MM.1S (cell line): ENCODE results near the gene POLR3E.

Experiments
- DNase-seq: peaks from one replicate; pipeline ENCODE4 v3.0.0-alpha.2; 2015
- H2AFZ ChIP-seq: fragments of 300-600 bp; sonication (generic); 2 replicates; pipeline ENCODE4 v1.6.0; 2016; ENCODE audit warnings: antibody characterized with exemption, low read length
- H3F3A ChIP-seq: fragments of 300-600 bp; sonication (generic); 2 replicates; pipeline ENCODE4 v1.6.1; 2016; ENCODE audit warnings: mild to moderate bottlenecking, antibody characterized with exemption, low read length, moderate library complexity, mixed read lengths; ENCODE audit not compliant: insufficient read depth
- H3K27ac ChIP-seq: fragments of 300-600 bp; sonication (generic); 2 replicates; pipeline ENCODE4 v1.5.1; 2016; ENCODE audit warnings: mild to moderate bottlenecking, low read length
- H3K27me3 ChIP-seq: fragments of 300-600 bp; sonication (generic); replicated peaks from 2 replicates; pipeline ENCODE4 v1.6.0; 2016; ENCODE audit warnings: low read length; ENCODE audit not compliant: insufficient read depth
- H3K36me3 ChIP-seq: fragments of 300-600 bp; sonication (generic); replicated peaks from 2 replicates; pipeline ENCODE4 v1.6.1; 2016; ENCODE audit warnings: mild to moderate bottlenecking, low read length, mixed read lengths; ENCODE audit not compliant: insufficient read depth
- H3K4me1 ChIP-seq: fragments of 300-600 bp; sonication (generic); 2 replicates; pipeline ENCODE4 v1.6.1; 2016; ENCODE audit warnings: low read length, mixed read lengths
- H3K4me2 ChIP-seq: fragments of 300-600 bp; sonication (generic); 2 replicates; pipeline ENCODE4 v1.6.0; 2016; ENCODE audit warnings: low read depth, low read length
- H3K4me3 ChIP-seq: fragments of 300-600 bp; sonication (generic); 2 replicates; pipeline ENCODE4 v1.5.1; 2016; ENCODE audit warnings: low read length, mixed read lengths
- H3K79me2 ChIP-seq: fragments of 300-600 bp; sonication (generic); 2 replicates; pipeline ENCODE4 v1.6.1; 2016; ENCODE audit warnings: mixed run types, low read length, mixed read lengths
- H3K9ac ChIP-seq: fragments of 300-600 bp; sonication (generic); 2 replicates; pipeline ENCODE4 v1.6.1; 2016; ENCODE audit warnings: low read length, mixed read lengths
- H3K9me2 ChIP-seq: fragments of 300-600 bp; sonication (generic); replicated peaks from 2 replicates; pipeline ENCODE4 v1.6.1; 2016; ENCODE audit warnings: mild to moderate bottlenecking, low read length, mixed read lengths; ENCODE audit not compliant: insufficient read depth
- H3K9me3 ChIP-seq: fragments of 300-600 bp; sonication (generic); replicated peaks from 2 replicates; pipeline ENCODE4 v1.6.1; 2016; ENCODE audit warnings: mild to moderate bottlenecking, low read length, mixed read lengths; ENCODE audit not compliant: insufficient read depth
- H4K20me1 ChIP-seq: fragments of 300-600 bp; sonication (generic); 2 replicates; pipeline ENCODE4 v1.6.1; 2016; ENCODE audit warnings: mild to moderate bottlenecking, low read length, moderate library complexity, mixed read lengths; ENCODE audit not compliant: insufficient read depth
- EZH2 ChIP-seq: fragments of 300-600 bp; sonication (generic); optimal IDR thresholded peaks from 2 replicates; pipeline ENCODE3; 2017; ENCODE audit warnings: low read depth, mild to moderate bottlenecking, antibody characterized with exemption, low read length, mixed read lengths
- EZH2phosphoT487 ChIP-seq: fragments of 300-600 bp; sonication (generic); IDR thresholded peaks from 2 replicates; pipeline ENCODE4 v1.6.1; 2018; ENCODE audit warnings: antibody characterized with exemption, low read length
- TF ChIP-seq, protein P1 (sequence below): fragments of 300-600 bp; sonication (generic); IDR thresholded peaks from 2 replicates; pipeline ENCODE4 v1.5.1; 2016; ENCODE audit warnings: antibody characterized with exemption, low read length, mixed read lengths

Gene POLR3E

DNA sequence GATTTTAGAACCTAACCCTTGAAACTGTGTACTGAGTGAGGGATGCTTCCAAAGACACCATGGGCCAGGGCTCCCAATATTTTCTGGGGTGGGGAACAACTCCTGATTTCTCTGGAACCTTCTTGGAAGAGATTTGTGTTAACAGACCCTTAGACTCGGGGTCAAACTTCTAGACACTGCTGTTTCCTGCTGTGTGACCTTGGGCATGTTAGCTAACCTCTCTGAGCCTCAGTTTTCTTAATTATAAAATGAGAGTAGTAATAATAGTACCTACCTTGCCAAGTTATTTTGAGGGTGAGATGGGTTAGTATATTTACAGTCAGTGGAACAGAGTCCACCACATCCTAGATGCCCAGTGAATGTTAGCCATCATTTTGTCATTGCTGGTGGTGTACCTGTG, 18.8 kb downstream of the POLR3E start:
- no peak for DNase-seq
- TF ChIP-seq, protein P1, sequence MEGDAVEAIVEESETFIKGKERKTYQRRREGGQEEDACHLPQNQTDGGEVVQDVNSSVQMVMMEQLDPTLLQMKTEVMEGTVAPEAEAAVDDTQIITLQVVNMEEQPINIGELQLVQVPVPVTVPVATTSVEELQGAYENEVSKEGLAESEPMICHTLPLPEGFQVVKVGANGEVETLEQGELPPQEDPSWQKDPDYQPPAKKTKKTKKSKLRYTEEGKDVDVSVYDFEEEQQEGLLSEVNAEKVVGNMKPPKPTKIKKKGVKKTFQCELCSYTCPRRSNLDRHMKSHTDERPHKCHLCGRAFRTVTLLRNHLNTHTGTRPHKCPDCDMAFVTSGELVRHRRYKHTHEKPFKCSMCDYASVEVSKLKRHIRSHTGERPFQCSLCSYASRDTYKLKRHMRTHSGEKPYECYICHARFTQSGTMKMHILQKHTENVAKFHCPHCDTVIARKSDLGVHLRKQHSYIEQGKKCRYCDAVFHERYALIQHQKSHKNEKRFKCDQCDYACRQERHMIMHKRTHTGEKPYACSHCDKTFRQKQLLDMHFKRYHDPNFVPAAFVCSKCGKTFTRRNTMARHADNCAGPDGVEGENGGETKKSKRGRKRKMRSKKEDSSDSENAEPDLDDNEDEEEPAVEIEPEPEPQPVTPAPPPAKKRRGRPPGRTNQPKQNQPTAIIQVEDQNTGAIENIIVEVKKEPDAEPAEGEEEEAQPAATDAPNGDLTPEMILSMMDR, result no peak
- TF ChIP-seq EZH2, result no peak
- TF ChIP-seq EZH2phosphoT487, result no peak
- Histone ChIP-seq H3K36me3 (peaks cover 6% of the 10 kb centered on the region; the same call in 1 of the 2 replicates), H3K4me2 (no peak overlapping the region), H4K20me1 (no peaks in the 10 kb centered on the region), H3K27me3 (no peaks in the 10 kb centered on the region), H2AFZ (no peak overlapping the region), H3K9ac (no peak overlapping the region), H3K9me3 (no peaks in the 10 kb centered on the region), H3K9me2 (no peaks in the 10 kb centered on the region), H3K4me1 (no peaks in the 10 kb centered on the region), H3K27ac (no peak overlapping the region), H3F3A (no peaks in the 10 kb centered on the region), H3K4me3 (no peak overlapping the region), H3K79me2 (peaks cover 9% of the 10 kb centered on the region)

DNA sequence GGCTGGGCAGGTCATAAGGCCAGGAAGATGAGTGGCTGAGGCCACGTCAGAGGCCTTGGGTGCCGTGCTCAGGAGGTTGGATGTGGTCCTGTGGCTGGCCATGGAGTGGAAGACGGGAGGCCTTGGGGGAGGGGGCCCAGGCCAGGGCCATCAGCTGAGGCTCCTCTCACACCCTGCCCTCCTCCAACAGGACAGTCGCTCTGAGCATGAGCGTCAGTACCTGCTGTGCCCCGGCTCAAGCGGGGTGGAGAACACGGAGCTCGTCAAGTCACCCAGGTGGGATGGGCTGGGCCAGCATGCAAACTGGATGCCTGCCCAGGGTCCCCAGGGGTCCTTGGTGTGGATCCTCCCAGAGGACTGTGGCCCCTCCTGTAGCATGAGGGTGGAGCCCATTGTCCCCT, 19.2 kb downstream of the POLR3E start:
- no peak for DNase-seq
- peaks cover 6% of the 10 kb centered on the region; the same call in 1 of the 2 replicates for H3K36me3 ChIP-seq
- H3K27ac ChIP-seq, result no peak overlapping the region
- H3K9ac ChIP-seq, result no peak overlapping the region
- H2AFZ ChIP-seq, result no peak overlapping the region
- H4K20me1 ChIP-seq, result no peaks in the 10 kb centered on the region
- H3K4me1 ChIP-seq, result no peaks in the 10 kb centered on the region
- no peaks in the 10 kb centered on the region for H3K9me2 ChIP-seq
- no peaks in the 10 kb centered on the region for H3F3A ChIP-seq
- TF ChIP-seq EZH2phosphoT487 (no peak), EZH2 (no peak)
- TF ChIP-seq, protein P1, result no peak
- no peaks in the 10 kb centered on the region for H3K27me3 ChIP-seq
- peaks cover 13% of the 10 kb centered on the region for H3K79me2 ChIP-seq
- H3K9me3 ChIP-seq, result no peaks in the 10 kb centered on the region
- no peak overlapping the region for H3K4me2 ChIP-seq
- H3K4me3 ChIP-seq, result no peak overlapping the region

DNA sequence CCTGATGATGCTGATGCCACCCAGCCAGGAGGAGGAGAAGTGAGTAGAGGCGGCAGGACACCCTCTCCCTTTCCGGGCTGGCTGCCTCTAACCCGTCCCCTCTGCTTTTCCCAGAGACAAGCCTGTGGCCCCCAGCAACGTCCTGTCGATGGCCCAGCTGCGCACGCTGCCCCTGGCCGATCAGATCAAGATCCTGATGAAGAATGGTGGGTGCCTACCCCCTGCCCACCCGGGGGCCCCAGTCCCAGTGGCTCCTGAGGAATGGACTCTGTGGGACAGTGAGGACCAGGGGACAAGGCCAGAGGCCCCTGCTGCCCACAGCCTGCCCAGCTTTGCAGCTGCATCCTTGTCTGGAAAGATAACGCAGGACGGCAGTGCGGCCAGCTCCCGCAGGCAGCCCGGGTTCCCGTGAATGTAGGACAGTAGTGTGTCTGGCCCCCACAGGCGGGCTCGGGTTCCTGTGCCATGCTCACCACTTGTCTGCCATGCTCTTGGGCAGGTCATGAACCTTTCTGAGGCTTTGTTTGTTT, 19.9 kb downstream of the POLR3E start:
- no peak for DNase-seq
- Histone ChIP-seq H3K9me2 (no peaks in the 10 kb centered on the region), H3K27ac (no peak overlapping the region), H3K79me2 (peaks cover 14% of the 10 kb centered on the region), H3K27me3 (no peaks in the 10 kb centered on the region), H3K4me2 (no peak overlapping the region), H3K9ac (no peak overlapping the region), H3F3A (no peaks in the 10 kb centered on the region), H4K20me1 (no peaks in the 10 kb centered on the region), H3K9me3 (no peaks in the 10 kb centered on the region), H3K4me1 (no peaks in the 10 kb centered on the region), H2AFZ (no peak overlapping the region), H3K4me3 (no peak overlapping the region), H3K36me3 (0 out of 2 replicates have a peak, but pooled peaks cover 3% of the 10 kb centered on the region)
- TF ChIP-seq EZH2phosphoT487 (no peak), EZH2 (no peak)
- TF ChIP-seq, protein P1, result no peak
